ENCODE results near the gene INF2. TPM values are rescaled to one million over a fixed set of nuclear protein-coding genes. Genes with fewer than 3 reads are reported as not detected.

INF2 gene
- total and polyA plus RNA-seq, 9 of the 15 experiments (the other 6 are each of a cell fraction or from before 2014, with no cell fraction given), result 0.56 to 31.3 (median 7.8) TPM

GRCh38 chr14:104677512-104678332, 11.7 kb upstream of the INF2 start (continued):
- TF ChIP-seq ZNF589 (CRISPR knock-in tag; IDR thresholded peaks at IDR 0.05; ENCODE audit: low read depth) (peak; percentile 91), MAZ (CRISPR knock-in tag; conservative IDR thresholded peaks at IDR 0.05 in 1 of 2, IDR thresholded peaks at IDR 0.05 in 1 of 2) (peak; percentile 86 to 87), ZNF79 (CRISPR knock-in tag; IDR thresholded peaks at IDR 0.05; ENCODE audit: low read depth) (no peak), DDX20 (tag; IDR thresholded peaks at IDR 0.05; ENCODE audit: low read depth) (no peak), CUX1 (CRISPR knock-in tag; IDR thresholded peaks at IDR 0.05) (peak; percentile 79; the same call in 1 of the 2 replicates), ZNF609 (CRISPR knock-in tag; IDR thresholded peaks at IDR 0.05; ENCODE audit: borderline replicate concordance) (0 out of 2 replicates have a peak, but pooled peaks have one; percentile 39), NFATC3 (IDR thresholded peaks at IDR 0.05) (no peak), BDP1 (IDR thresholded peaks at IDR 0.05; ENCODE audit: insufficient read depth, insufficient read length) (no peak), THRAP3 (IDR thresholded peaks at IDR 0.05; ENCODE audit: borderline replicate concordance) (no peak), EGR1 (conservative IDR thresholded peaks at IDR 0.05) (peak; percentile 72), TRIM24 (IDR thresholded peaks at IDR 0.05) (no peak), ZNF347 (CRISPR knock-in tag; IDR thresholded peaks at IDR 0.05; ENCODE audit: low read depth) (no peak), YBX1 (IDR thresholded peaks at IDR 0.05) (no peak), ETV5 (CRISPR knock-in tag; IDR thresholded peaks at IDR 0.05; ENCODE audit: low read depth) (no peak), L3MBTL2 (IDR thresholded peaks at IDR 0.05) (peak; percentile 93), ZNF780A (CRISPR knock-in tag; IDR thresholded peaks at IDR 0.05) (no peak), ADNP (tag; IDR thresholded peaks at IDR 0.05) (no peak)

Measured in K562 (cell line).